ENCODE data around the gene GDPD5.

The GDPD5 gene

DNA sequence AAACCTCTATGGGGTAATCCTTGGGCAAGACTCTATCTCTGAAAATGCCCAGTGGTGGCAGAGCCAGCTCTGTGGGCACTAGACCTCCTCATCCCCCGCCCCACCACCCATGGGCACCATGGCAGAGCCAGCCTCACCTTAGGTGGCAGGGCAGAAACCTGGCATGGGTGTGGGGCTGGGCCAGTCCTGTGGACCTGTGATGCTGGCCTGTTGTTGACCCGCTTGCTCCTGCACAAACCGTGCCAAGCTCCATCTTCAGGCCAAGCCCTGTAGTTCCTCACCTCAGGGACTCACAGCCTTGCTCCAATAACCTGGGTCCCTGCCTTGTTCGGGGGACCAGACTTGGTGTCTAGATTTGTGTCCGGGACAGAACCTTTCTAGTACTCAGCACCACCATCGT lies 27.4 kb upstream of the GDPD5 start:
- Histone ChIP-seq H3K4me3 (ENCODE audit: low read length) (no peak overlapping the region), H3K36me3 (ENCODE audit: insufficient read depth, low read length) (no peaks in the 10 kb centered on the region), H3K9me3 (ENCODE audit: low read length) (no peaks in the 10 kb centered on the region), H2AFZ (ENCODE audit: low read depth, low read length) (no peak overlapping the region), H3K27me3 (ENCODE audit: insufficient read depth, low read length) (no peaks in the 10 kb centered on the region), H3K4me1 (ENCODE audit: insufficient read depth, low read length) (peaks cover 4% of the 10 kb centered on the region)

GRCh38 chr11:75549370-75549958 lies 23.7 kb upstream of the GDPD5 start:
- H3K27me3 ChIP-seq (ENCODE audit: insufficient read depth, low read length), result no peaks in the 10 kb centered on the region
- no peaks in the 10 kb centered on the region for H3K9me3 ChIP-seq (ENCODE audit: low read length)
- H3K4me1 ChIP-seq (ENCODE audit: insufficient read depth, low read length), result peaks cover 9% of the 10 kb centered on the region
- no peak overlapping the region for H3K4me3 ChIP-seq (ENCODE audit: low read length)
- H2AFZ ChIP-seq (ENCODE audit: low read depth, low read length), result no peak overlapping the region
- H3K36me3 ChIP-seq (ENCODE audit: insufficient read depth, low read length), result no peaks in the 10 kb centered on the region

- H3K4me3 ChIP-seq (ENCODE audit: low read length), result no peak overlapping the region
- no peaks in the 10 kb centered on the region for H3K27me3 ChIP-seq (ENCODE audit: insufficient read depth, low read length)
- H3K36me3 ChIP-seq (ENCODE audit: insufficient read depth, low read length), result no peaks in the 10 kb centered on the region
These were observed 23.0 kb upstream of the GDPD5 start for GRCh38 chr11:75548595-75549272.

DNA sequence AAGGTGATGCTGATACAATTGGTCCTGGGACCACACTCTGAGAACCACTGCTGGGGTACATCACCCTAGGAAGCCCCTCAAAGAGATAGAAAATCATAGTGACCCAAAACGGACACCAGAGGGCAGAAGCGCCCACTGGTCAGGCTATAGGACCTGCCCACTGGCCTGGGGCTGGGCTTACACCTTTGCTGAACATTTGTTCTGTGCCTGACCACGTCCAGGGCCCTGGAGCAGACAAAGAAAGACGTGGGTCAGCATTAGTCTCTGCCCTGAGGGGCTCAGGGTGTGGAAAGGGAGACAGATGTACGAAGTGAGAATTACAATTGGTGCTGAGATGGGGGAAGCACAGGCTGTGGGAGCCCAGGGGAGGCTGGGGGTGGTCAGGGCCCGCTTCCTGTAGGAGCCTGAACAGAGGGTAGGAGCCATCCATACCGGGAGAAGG lies 21.9 kb upstream of the GDPD5 start:
- Histone ChIP-seq H3K4me3 (ENCODE audit: low read length) (no peak overlapping the region), H3K4me1 (ENCODE audit: insufficient read depth, low read length) (peaks cover 5% of the 10 kb centered on the region), H3K9me3 (ENCODE audit: low read length) (no peaks in the 10 kb centered on the region), H3K36me3 (ENCODE audit: insufficient read depth, low read length) (no peaks in the 10 kb centered on the region), H2AFZ (ENCODE audit: low read depth, low read length) (peak overlapping the region; percentile 55), H3K27me3 (ENCODE audit: insufficient read depth, low read length) (no peaks in the 10 kb centered on the region)

More at GRCh38 chr11:75548595-75549272, 23.0 kb upstream of the GDPD5 start:
- Histone ChIP-seq H3K4me1 (ENCODE audit: insufficient read depth, low read length) (peaks cover 5% of the 10 kb centered on the region), H3K9me3 (ENCODE audit: low read length) (no peaks in the 10 kb centered on the region), H2AFZ (ENCODE audit: low read depth, low read length) (no peak overlapping the region)

DNA sequence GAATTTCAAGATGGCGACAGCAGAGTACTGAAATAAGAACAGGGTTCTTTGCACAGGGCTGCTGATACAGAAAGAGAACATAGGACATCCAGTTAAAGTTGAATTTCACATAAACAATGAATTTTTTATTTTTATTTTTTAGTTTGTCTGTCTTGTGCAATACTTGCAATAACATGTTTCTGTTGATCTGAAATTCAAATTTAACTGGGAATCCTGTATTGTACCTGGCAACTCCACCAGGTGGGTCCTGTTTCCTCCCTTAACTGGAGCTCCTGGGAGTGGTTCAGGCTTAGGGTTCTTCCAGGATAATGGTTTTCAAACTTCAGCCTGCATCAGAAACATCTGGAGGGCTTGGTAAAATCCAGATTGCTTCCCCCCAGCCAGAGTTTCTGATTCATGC lies 21.4 kb upstream of the GDPD5 start:
- Histone ChIP-seq H3K27me3 (ENCODE audit: insufficient read depth, low read length) (no peaks in the 10 kb centered on the region), H3K36me3 (ENCODE audit: insufficient read depth, low read length) (no peaks in the 10 kb centered on the region), H3K9me3 (ENCODE audit: low read length) (no peaks in the 10 kb centered on the region)

DNA sequence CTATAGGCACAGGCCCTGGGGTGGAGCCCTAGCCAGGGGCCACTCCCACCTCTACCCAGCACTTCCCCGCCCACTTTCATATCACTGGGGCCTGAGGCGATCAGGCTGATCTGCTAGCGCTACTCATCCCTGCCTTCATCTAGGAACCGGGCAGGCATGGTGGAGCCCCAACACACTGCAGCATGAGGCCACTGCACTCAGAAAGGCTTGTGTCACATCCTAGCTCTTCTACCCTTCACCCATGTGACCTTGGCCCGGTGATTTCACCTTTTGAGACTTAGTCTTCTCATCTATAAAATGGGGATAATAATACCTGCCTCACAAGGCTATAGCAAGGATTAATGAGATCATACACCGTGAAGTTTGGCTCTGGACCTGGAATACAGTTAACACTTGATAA lies 18.1 kb upstream of the GDPD5 start:
- Histone ChIP-seq H3K9me3 (ENCODE audit: low read length) (no peaks in the 10 kb centered on the region), H2AFZ (ENCODE audit: low read depth, low read length) (no peak overlapping the region), H3K27me3 (ENCODE audit: insufficient read depth, low read length) (no peaks in the 10 kb centered on the region), H3K36me3 (ENCODE audit: insufficient read depth, low read length) (no peaks in the 10 kb centered on the region), H3K4me3 (ENCODE audit: low read length) (no peak overlapping the region), H3K4me1 (ENCODE audit: insufficient read depth, low read length) (peaks cover 5% of the 10 kb centered on the region)

More for the DNA sequence above, 21.4 kb upstream of the GDPD5 start:
- H2AFZ ChIP-seq (ENCODE audit: low read depth, low read length), result no peak overlapping the region
- H3K4me1 ChIP-seq (ENCODE audit: insufficient read depth, low read length), result peaks cover 5% of the 10 kb centered on the region
- H3K4me3 ChIP-seq (ENCODE audit: low read length), result no peak overlapping the region

- no peaks in the 10 kb centered on the region for H3K4me1 ChIP-seq (ENCODE audit: insufficient read depth, low read length)
- peaks cover 2% of the 10 kb centered on the region for H3K27me3 ChIP-seq (ENCODE audit: insufficient read depth, low read length)
- H2AFZ ChIP-seq (ENCODE audit: low read depth, low read length), result no peak overlapping the region
- no peaks in the 10 kb centered on the region for H3K36me3 ChIP-seq (ENCODE audit: insufficient read depth, low read length)
- H3K9me3 ChIP-seq (ENCODE audit: low read length), result no peaks in the 10 kb centered on the region
- H3K4me3 ChIP-seq (ENCODE audit: low read length), result no peak overlapping the region
These were observed 16.3 kb upstream of the GDPD5 start for GRCh38 chr11:75542088-75542438.

GRCh38 chr11:75541193-75542087 lies 15.7 kb upstream of the GDPD5 start:
- H3K4me1 ChIP-seq (ENCODE audit: insufficient read depth, low read length), result no peaks in the 10 kb centered on the region
- H3K36me3 ChIP-seq (ENCODE audit: insufficient read depth, low read length), result no peaks in the 10 kb centered on the region
- no peak overlapping the region for H2AFZ ChIP-seq (ENCODE audit: low read depth, low read length)
- H3K4me3 ChIP-seq (ENCODE audit: low read length), result no peak overlapping the region
- no peaks in the 10 kb centered on the region for H3K9me3 ChIP-seq (ENCODE audit: low read length)
- H3K27me3 ChIP-seq (ENCODE audit: insufficient read depth, low read length), result peaks cover 2% of the 10 kb centered on the region

DNA sequence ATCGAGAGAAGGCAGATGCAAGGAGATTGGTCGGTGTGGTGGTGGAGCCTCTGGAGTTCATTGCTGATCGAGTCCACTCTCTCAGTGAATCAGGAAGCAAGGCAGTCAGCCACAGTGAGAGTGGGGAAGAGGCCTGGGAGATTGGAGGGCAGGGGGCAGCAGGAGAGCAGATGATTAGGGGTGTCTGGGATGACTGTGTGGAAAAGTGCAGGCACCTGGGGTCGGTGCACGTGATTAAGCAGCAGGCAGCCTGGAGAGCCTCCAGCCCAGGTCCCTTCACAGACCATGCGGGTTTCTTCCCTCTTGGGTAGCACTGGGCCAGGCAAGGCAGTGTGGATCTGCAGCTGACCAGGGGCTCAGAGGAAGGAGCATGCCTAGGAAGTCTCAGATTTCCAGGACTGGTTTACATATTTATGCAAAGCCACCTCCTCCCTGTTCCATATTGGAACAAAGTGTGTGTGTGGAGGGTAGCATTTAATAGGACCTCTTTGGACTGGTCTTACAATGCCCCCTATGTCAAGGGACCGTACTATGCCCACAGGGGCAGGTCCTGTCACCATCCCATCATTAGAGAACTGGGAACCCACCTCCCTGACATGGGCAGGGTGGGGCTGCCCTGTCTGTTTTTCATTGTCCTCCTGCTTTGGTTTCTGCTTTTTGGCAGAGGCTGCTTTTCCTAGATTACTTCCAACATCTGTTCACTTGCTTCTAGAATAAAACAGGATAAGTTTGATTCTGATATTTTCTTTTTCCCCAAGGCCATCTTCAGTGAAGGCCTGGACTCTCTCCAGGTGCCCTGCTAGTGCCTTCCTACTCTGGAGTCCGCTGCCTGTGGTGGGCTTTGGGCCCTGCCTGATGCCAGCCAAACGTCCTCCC lies 14.0 kb upstream of the GDPD5 start:
- no peaks in the 10 kb centered on the region for H3K36me3 ChIP-seq (ENCODE audit: insufficient read depth, low read length)
- peaks cover 2% of the 10 kb centered on the region for H3K27me3 ChIP-seq (ENCODE audit: insufficient read depth, low read length)
- no peak overlapping the region for H2AFZ ChIP-seq (ENCODE audit: low read depth, low read length)
- no peak overlapping the region for H3K4me3 ChIP-seq (ENCODE audit: low read length)
- no peaks in the 10 kb centered on the region for H3K9me3 ChIP-seq (ENCODE audit: low read length)
- H3K4me1 ChIP-seq (ENCODE audit: insufficient read depth, low read length), result peaks cover 2% of the 10 kb centered on the region

DNA sequence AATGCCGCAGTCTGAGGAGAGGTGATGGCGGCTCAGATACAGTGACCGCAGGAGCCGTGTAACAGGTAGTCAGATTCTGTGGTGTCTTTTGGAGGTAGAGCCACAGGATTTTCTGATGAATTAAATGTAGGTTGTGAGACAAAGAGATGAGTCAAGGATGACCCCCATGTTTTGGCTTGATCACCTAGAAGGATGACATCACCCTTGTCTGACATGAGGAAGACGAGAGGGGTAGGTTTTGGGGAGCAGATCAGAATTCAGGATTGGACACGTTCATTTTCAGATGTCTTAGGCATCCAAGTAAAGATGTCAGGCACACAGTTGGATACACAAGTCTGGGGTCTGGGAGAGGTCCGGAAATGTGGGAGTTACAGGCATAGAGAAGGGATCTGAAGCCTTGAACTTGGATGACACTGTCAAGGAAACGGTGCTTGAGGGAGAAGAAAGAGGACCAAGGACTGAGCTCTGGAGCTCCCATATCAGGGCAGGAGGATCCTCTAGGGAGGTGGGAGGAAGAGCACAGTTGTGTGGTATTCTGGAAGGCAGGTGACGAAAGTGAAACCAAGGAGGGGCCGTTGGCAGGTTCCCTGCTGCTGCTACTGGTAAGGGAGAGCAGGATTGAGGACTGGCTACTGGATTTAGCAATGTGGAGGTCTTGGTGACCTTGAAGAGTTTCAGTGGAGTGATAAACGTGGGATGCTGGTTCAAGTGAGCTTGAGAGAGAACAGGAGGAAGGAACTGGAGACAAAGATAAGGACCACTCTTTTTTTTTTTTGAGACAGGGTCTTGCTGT lies 12.6 kb upstream of the GDPD5 start:
- H2AFZ ChIP-seq (ENCODE audit: low read depth, low read length), result no peak overlapping the region
- no peak overlapping the region for H3K4me3 ChIP-seq (ENCODE audit: low read length)
- H3K27me3 ChIP-seq (ENCODE audit: insufficient read depth, low read length), result peaks cover 2% of the 10 kb centered on the region
- no peaks in the 10 kb centered on the region for H3K36me3 ChIP-seq (ENCODE audit: insufficient read depth, low read length)
- no peaks in the 10 kb centered on the region for H3K9me3 ChIP-seq (ENCODE audit: low read length)
- H3K4me1 ChIP-seq (ENCODE audit: insufficient read depth, low read length), result peaks cover 14% of the 10 kb centered on the region

- Histone ChIP-seq H3K9me3 (ENCODE audit: low read length) (no peaks in the 10 kb centered on the region), H3K27me3 (ENCODE audit: insufficient read depth, low read length) (peaks cover 2% of the 10 kb centered on the region), H3K4me3 (ENCODE audit: low read length) (no peak overlapping the region), H2AFZ (ENCODE audit: low read depth, low read length) (no peak overlapping the region), H3K4me1 (ENCODE audit: insufficient read depth, low read length) (peaks cover 14% of the 10 kb centered on the region), H3K36me3 (ENCODE audit: insufficient read depth, low read length) (no peaks in the 10 kb centered on the region)
These were observed 12.0 kb upstream of the GDPD5 start for GRCh38 chr11:75537740-75538139.

All from neuron (in vitro differentiated cells).